HCT116 (cell line): ENCODE data around the gene MYOG. TPM values are rescaled to one million over a fixed set of nuclear protein-coding genes. Genes with fewer than 3 reads are reported as not detected.

ENCODE experiments used
- ATAC-seq: fragments of 200-7000 bp; cut with Tn5 transposase; 2 replicates; pipeline ENCODE4 v1.9.1; 2020; ENCODE audit warnings: mild to moderate bottlenecking, moderate library complexity
- BruUV-seq: library from RNA; stranded (reverse); fragments of 400-500 nt; replicated peaks from 2 replicates; lab custom pipeline; 2021; lab: Mats Ljungman, UMichigan
- CTCF ChIA-PET: fragments of 300-600 bp; sonication (Branson Sonifier 250); formaldehyde crosslinking; loops from one replicate; lab custom pipeline; 2021; ENCODE audit warnings: antibody characterized with exemption; lab: Charles Lee
- POLR2A ChIA-PET: fragments of 300-600, 350-600 bp; sonication (Branson Sonifier 250); formaldehyde crosslinking; loops from one replicate; lab custom pipeline; 2021; ENCODE audit warnings: antibody characterized with exemption; lab: Charles Lee
- RAD21 ChIA-PET, 2 experiments: fragments of 300-600 bp; sonication (Branson Sonifier 250); formaldehyde crosslinking; loops; one replicate each; lab custom pipeline; 2023; ENCODE audit warnings: low total read pairs in 2 of 2; ENCODE audit not compliant: uncharacterized antibody in 2 of 2, unreplicated experiment in 2 of 2, low non-redundant PET in 1 of 2; lab: Charles Lee
- DNase-seq: peaks from one replicate; pipeline ENCODE4 v3.0.0-alpha.2; 2010; ENCODE audit warnings: low read depth, low spot score
- H2AFZ ChIP-seq: fragments of 200-600 bp; shearing (Covaris generic), sonication (generic); 2 replicates; pipeline ENCODE4 v1.6.1; 2017; ENCODE audit warnings: low read depth, mixed run types, mixed read lengths, antibody characterized with exemption, low read length; ENCODE audit not compliant: poor library complexity, severe bottlenecking
- H3K27ac ChIP-seq: 2 replicates; pipeline ENCODE4 v1.5.1; 2012; ENCODE audit warnings: low read depth, low read length
- H3K27me3 ChIP-seq: fragments of 200-600 bp; sonication (generic); 2 replicates; pipeline ENCODE4 v1.6.1; 2016; ENCODE audit warnings: mixed run types, low read length, mixed read lengths; ENCODE audit not compliant: insufficient read depth
- H3K36me3 ChIP-seq, 2 experiments: fragments of 200-500 bp in 1 of 2; fragments of 200-600 bp in 1 of 2; sonication (Bioruptor generic) in 1 of 2; sonication (generic) in 1 of 2; 2 replicates each; pipeline versions ENCODE4 v1.5.1 to v1.6.1; 2014 to 2016; ENCODE audit warnings: low read length in 2 of 2, inconsistent platforms in 1 of 2, mixed read lengths in 1 of 2, mixed run types in 1 of 2; ENCODE audit not compliant: insufficient read depth in 2 of 2, control insufficient read depth in 1 of 2
- H3K4me1 ChIP-seq, 2 experiments: fragments of 200-600 bp in 1 of 2; sonication (generic) in 1 of 2; 2 replicates each; pipeline versions ENCODE4 v1.5.1 to v1.6.1; 2012 to 2017; ENCODE audit warnings: low read length in 2 of 2, inconsistent platforms in 1 of 2, mild to moderate bottlenecking in 1 of 2, mixed read lengths in 1 of 2, mixed run types in 1 of 2, moderate library complexity in 1 of 2; ENCODE audit not compliant: insufficient read depth in 2 of 2, control insufficient read depth in 1 of 2
- H3K4me2 ChIP-seq: fragments of 200-600 bp; sonication (generic); 2 replicates; pipeline ENCODE4 v1.6.1; 2017; ENCODE audit warnings: mixed run types, low read length, mixed read lengths
- H3K4me3 ChIP-seq, 2 experiments: fragments of 200-600 bp in 1 of 2; sonication (generic) in 1 of 2; replicated peaks in 1 of 2; 2 replicates each; pipeline ENCODE4 v1.5.1; 2011 to 2016; ENCODE audit warnings: low read length in 2 of 2, control low read depth in 1 of 2, low read depth in 1 of 2, mild to moderate bottlenecking in 1 of 2, mixed read lengths in 1 of 2, mixed run types in 1 of 2
- H3K79me2 ChIP-seq: fragments of 200-600 bp; sonication (generic); 2 replicates; pipeline ENCODE4 v1.6.1; 2017; ENCODE audit warnings: mild to moderate bottlenecking, mixed run types, low read length, moderate library complexity, mixed read lengths; ENCODE audit not compliant: insufficient read depth
- H3K9ac ChIP-seq: fragments of 200-600 bp; sonication (generic); 2 replicates; pipeline ENCODE4 v1.6.1; 2016; ENCODE audit warnings: low read length, mixed read lengths
- H3K9me2 ChIP-seq: fragments of 200-600 bp; sonication (generic), shearing (Covaris generic); 2 replicates; pipeline ENCODE4 v1.6.1; 2017; ENCODE audit warnings: mixed run types, mild to moderate bottlenecking, moderate library complexity; ENCODE audit not compliant: insufficient read depth
- H3K9me3 ChIP-seq, 2 experiments: fragments of 200-500 bp in 1 of 2; fragments of 200-600 bp in 1 of 2; sonication (Bioruptor generic) in 1 of 2; sonication (generic) in 1 of 2; 2 replicates each; pipeline ENCODE4 v1.6.1; 2014 to 2017; ENCODE audit warnings: low read length in 2 of 2, mixed read lengths in 2 of 2, inconsistent platforms in 1 of 2, low read depth in 1 of 2, mild to moderate bottlenecking in 1 of 2, mixed run types in 1 of 2, moderate library complexity in 1 of 2; ENCODE audit not compliant: control insufficient read depth in 1 of 2, insufficient read depth in 1 of 2
- H4K20me1 ChIP-seq: fragments of 200-600 bp; sonication (generic), shearing (Covaris generic); 2 replicates; pipeline ENCODE4 v1.6.1; 2017; ENCODE audit warnings: mixed run types, mild to moderate bottlenecking, moderate library complexity; ENCODE audit not compliant: insufficient read depth
- CBX3 ChIP-seq: IDR thresholded peaks from 2 replicates; pipeline ENCODE4 v1.6.1; 2012; ENCODE audit warnings: low read depth
- CEBPB ChIP-seq: IDR thresholded peaks from 2 replicates; pipeline ENCODE4 v1.6.1; 2012; ENCODE audit warnings: low read depth
- EGR1 ChIP-seq: IDR thresholded peaks from 2 replicates; pipeline ENCODE4 v1.6.1; 2012; ENCODE audit warnings: low read depth
- ELF1 ChIP-seq: IDR thresholded peaks from 2 replicates; pipeline ENCODE4 v1.6.1; 2012; ENCODE audit warnings: low read depth, borderline replicate concordance
- EZH2 ChIP-seq: fragments of 200-600 bp; sonication (generic); IDR thresholded peaks from 2 replicates; pipeline ENCODE4 v1.6.1; 2017; ENCODE audit warnings: antibody characterized with exemption, mixed run types
- FOSL1 ChIP-seq: IDR thresholded peaks from 2 replicates; pipeline ENCODE4 v1.6.1; 2012; ENCODE audit warnings: low read depth
- JUND ChIP-seq: IDR thresholded peaks from 2 replicates; pipeline ENCODE4 v1.6.1; 2012
- POLR2A ChIP-seq: IDR thresholded peaks from 2 replicates; pipeline ENCODE4 v1.7.0; 2011; ENCODE audit warnings: borderline replicate concordance; ENCODE audit not compliant: insufficient read depth, insufficient read length; ENCODE audit errors: extremely low read depth
- RAD21 ChIP-seq: IDR thresholded peaks from 2 replicates; pipeline ENCODE4 v1.6.1; 2012; ENCODE audit warnings: low read depth, mild to moderate bottlenecking
- SIN3A ChIP-seq: IDR thresholded peaks from 2 replicates; pipeline ENCODE4 v1.6.1; 2012; ENCODE audit warnings: low read depth
- SP1 ChIP-seq: IDR thresholded peaks from 2 replicates; pipeline ENCODE4 v1.6.1; 2012; ENCODE audit warnings: low read depth
- SRF ChIP-seq: IDR thresholded peaks from 2 replicates; pipeline ENCODE4 v1.6.1; 2012; ENCODE audit warnings: low read depth
- YY1 ChIP-seq: IDR thresholded peaks from 2 replicates; pipeline ENCODE4 v1.6.1; 2011; ENCODE audit warnings: low read length, low read depth, moderate library complexity, mild to moderate bottlenecking; ENCODE audit not compliant: insufficient replicate concordance; ENCODE audit errors: extremely low read depth
- intact Hi-C: fragments of 100-400 bp; cut with micrococcal nuclease; formaldehyde crosslinking; loops from 2 replicates; pipeline ENCODE4 v1.10.0; 2022
- total RNA-seq: library from RNA; stranded (reverse); gene quantifications from one replicate; pipeline ENCODE4 v1.2.1, GENCODE V29; 2021; ENCODE audit not compliant: unreplicated experiment
- TF ChIP-seq, protein P1 (sequence below): IDR thresholded peaks from 2 replicates; pipeline ENCODE4 v1.6.1; 2012
- TF ChIP-seq, protein P2 (sequence below): IDR thresholded peaks from 2 replicates; pipeline ENCODE4 v1.6.1; 2012; ENCODE audit warnings: low read depth
- TF ChIP-seq, protein P3 (sequence below): IDR thresholded peaks from 2 replicates; pipeline ENCODE4 v1.6.1; 2012

The MYOG gene
- total RNA-seq, 1 experiment from 2014 or later, result not detected

DNA sequence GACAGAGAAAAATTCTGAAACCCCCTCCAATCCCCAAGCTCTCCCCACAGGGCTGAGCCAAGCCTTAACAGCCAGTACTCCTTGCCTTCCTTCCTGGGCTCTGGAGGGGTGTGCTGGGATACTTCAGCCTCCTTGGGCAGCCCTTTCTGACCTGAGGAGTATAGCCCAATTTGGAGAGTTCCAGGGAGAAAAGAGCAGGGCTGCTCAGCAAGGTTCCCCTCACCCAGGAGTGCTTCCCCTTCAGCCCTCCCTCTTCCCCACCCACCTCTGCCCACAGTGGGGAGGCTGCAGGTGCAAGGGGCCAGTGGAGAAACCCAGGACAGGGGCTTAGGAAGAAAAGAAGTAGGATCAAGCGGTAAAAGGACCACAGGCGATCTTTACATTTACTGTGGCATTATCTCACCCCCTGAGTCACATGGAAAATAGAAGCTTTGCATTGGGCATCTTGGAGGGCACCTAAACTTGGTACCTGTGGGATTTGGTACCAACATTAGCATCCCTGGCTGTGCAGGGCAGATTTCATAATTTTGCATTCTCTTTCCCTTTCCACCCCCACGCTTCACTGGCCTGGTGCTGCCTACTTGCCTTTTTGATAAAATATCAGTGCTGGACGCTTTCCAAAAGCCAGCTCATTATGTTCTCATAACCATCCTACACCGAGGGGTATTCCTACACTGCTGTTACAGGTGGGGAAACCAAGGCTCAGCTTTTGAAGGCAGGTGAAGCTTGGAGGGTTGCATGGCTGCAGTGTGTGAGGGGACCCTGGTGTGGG, 38.9 kb upstream of the MYOG start:
- peaks cover 7% of the 10 kb centered on the region; the same call in 1 of the 2 replicates for H3K27me3 ChIP-seq
- intact Hi-C loops, result no loop called here

DNA sequence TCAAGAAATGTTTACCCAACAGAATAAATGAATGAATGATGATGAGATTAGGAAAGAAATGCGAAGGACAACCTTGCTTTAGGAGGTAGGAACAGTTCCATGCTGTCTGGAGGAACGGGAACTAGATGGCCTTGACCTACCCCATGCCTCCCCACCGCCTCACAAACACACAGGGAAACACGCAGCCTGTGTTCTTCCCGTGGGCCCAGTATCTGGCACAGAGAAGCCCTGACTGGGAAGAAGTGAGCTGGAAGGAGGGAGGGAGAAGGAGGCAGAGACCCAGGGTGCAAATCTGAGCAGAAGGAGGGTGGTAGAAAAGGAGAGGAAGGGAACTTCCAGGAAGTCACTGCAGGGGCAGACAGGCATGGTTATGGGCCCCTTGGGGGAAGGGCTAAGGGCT, 38.2 kb upstream of the MYOG start:
- CTCF ChIA-PET, result interaction anchor here (1.5 kb wide), 1 partner anchor 84 kb away, joined by 3 read pairs; no protein-coding TSS in a partner anchor
- TF ChIP-seq POLR2A, result no peak
- TF ChIP-seq CEBPB, result no peak
- no peak for TF ChIP-seq ELF1
- no peak for TF ChIP-seq JUND
- no peak for TF ChIP-seq SP1
- TF ChIP-seq SIN3A, result no peak
- TF ChIP-seq, protein P1, sequence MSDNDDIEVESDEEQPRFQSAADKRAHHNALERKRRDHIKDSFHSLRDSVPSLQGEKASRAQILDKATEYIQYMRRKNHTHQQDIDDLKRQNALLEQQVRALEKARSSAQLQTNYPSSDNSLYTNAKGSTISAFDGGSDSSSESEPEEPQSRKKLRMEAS, result no peak
- TF ChIP-seq EGR1, result no peak
- TF ChIP-seq RAD21, result no peak
- no peak for TF ChIP-seq SRF
- TF ChIP-seq FOSL1, result no peak
- TF ChIP-seq, protein P2, sequence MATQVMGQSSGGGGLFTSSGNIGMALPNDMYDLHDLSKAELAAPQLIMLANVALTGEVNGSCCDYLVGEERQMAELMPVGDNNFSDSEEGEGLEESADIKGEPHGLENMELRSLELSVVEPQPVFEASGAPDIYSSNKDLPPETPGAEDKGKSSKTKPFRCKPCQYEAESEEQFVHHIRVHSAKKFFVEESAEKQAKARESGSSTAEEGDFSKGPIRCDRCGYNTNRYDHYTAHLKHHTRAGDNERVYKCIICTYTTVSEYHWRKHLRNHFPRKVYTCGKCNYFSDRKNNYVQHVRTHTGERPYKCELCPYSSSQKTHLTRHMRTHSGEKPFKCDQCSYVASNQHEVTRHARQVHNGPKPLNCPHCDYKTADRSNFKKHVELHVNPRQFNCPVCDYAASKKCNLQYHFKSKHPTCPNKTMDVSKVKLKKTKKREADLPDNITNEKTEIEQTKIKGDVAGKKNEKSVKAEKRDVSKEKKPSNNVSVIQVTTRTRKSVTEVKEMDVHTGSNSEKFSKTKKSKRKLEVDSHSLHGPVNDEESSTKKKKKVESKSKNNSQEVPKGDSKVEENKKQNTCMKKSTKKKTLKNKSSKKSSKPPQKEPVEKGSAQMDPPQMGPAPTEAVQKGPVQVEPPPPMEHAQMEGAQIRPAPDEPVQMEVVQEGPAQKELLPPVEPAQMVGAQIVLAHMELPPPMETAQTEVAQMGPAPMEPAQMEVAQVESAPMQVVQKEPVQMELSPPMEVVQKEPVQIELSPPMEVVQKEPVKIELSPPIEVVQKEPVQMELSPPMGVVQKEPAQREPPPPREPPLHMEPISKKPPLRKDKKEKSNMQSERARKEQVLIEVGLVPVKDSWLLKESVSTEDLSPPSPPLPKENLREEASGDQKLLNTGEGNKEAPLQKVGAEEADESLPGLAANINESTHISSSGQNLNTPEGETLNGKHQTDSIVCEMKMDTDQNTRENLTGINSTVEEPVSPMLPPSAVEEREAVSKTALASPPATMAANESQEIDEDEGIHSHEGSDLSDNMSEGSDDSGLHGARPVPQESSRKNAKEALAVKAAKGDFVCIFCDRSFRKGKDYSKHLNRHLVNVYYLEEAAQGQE, result no peak
- TF ChIP-seq CBX3, result no peak
- TF ChIP-seq EZH2, result no peak

More for the DNA sequence above, 38.9 kb upstream of the MYOG start:
- no peaks in the 10 kb centered on the region for H3K9me2 ChIP-seq
- ChIA-PET CTCF (interaction anchor here (0.6 to 1.8 kb wide), 5 partner anchors 9 to 142 kb away, joined by 3 to 8 read pairs (median 4); no protein-coding TSS in a partner anchor), POLR2A (no interaction called here), RAD21 (no interaction called here)
- H3K27ac ChIP-seq, result no peak overlapping the region
- no peak overlapping the region for H3K9ac ChIP-seq
- no peaks in the 10 kb centered on the region for H3K36me3 ChIP-seq
- no peak overlapping the region for H3K4me3 ChIP-seq
- no TSS peak for BruUV-seq
- DNase-seq (no peak), ATAC-seq (no peak)
- peaks cover 22 to 53% of the 10 kb centered on the region in 2 experiments; a peak in 3 of 4 replicates for H3K4me1 ChIP-seq
- no peaks in the 10 kb centered on the region for H3K9me3 ChIP-seq
- no peaks in the 10 kb centered on the region for H3K79me2 ChIP-seq
- H4K20me1 ChIP-seq, result no peaks in the 10 kb centered on the region
- TF ChIP-seq SP1 (no peak), EZH2 (no peak), RAD21 (no peak), CEBPB (no peak), ELF1 (no peak), YY1 (no peak)
- TF ChIP-seq, protein P3, sequence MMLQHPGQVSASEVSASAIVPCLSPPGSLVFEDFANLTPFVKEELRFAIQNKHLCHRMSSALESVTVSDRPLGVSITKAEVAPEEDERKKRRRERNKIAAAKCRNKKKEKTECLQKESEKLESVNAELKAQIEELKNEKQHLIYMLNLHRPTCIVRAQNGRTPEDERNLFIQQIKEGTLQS, result no peak
- TF ChIP-seq, protein P1, result no peak
- H2AFZ ChIP-seq, result no peak overlapping the region
- H3K4me2 ChIP-seq, result no peak overlapping the region

More for the DNA sequence above, 38.2 kb upstream of the MYOG start:
- intact Hi-C loops, result no loop called here
- no TSS peak for BruUV-seq
- H3K79me2 ChIP-seq, result no peaks in the 10 kb centered on the region
- ATAC-seq (no peak), DNase-seq (no peak)
- no peaks in the 10 kb centered on the region for H3K9me3 ChIP-seq
- no peak overlapping the region for H3K27ac ChIP-seq
- ChIA-PET POLR2A (no interaction called here), RAD21 (no interaction called here)
- H3K36me3 ChIP-seq, result no peaks in the 10 kb centered on the region
- no peak overlapping the region for H3K9ac ChIP-seq
- H3K9me2 ChIP-seq, result no peaks in the 10 kb centered on the region
- no peak overlapping the region for H3K4me2 ChIP-seq
- peaks cover 7% of the 10 kb centered on the region; the same call in 1 of the 2 replicates for H3K27me3 ChIP-seq
- no peak overlapping the region for H2AFZ ChIP-seq
- H4K20me1 ChIP-seq, result no peaks in the 10 kb centered on the region
- H3K4me1 ChIP-seq, result peaks cover 17 to 46% of the 10 kb centered on the region in 2 experiments; a peak in 3 of 4 replicates
- H3K4me3 ChIP-seq, result no peak overlapping the region
